ENCODE results near the gene COL18A1.

DNA sequence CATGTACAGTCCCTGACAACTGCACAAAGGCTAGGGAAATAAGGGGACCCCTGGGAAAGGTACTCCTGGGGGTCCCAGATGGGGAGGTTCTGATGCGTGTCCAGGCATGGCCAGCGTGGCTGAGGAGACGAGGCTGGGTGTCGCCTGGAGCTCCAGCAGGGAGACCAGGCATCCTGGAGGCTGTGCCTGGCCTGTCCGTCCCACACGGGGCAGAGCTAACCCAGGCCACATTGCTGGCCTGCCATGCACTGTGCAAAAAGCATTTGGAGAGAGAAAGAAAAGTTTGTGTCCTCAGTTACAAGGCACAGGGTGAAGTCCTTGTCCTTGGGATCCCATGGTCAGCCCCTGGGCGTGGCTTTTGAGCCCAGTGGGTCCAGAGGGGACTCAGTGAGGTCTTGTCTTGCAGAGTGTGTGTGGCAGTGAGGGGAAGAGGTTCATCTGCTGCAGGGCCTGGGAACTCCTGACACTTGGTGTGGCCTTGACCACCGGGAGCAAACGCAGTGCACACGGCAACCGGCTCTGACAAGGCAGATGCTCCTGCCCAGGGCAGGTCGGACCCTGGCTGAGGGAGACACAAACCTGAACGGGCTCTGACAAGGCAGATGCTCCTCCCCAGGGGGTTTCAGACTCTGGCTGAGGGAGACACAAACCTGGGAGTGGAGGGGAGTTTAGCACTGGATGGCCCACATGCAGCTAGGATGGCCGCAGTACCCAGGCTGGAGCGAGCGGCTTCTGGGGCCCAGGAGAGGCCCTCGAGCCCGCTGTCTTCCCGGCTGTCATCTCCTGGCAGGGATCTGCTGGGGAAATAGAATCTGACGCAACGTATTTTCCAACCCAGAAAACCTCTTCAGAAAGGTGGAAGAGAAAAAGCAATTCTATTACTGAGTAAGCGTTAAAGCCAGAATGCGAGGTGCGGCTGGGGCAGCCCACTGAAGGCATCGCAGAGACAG is 37.3 kb upstream of the COL18A1 start:
- TF ChIP-seq, protein P1, sequence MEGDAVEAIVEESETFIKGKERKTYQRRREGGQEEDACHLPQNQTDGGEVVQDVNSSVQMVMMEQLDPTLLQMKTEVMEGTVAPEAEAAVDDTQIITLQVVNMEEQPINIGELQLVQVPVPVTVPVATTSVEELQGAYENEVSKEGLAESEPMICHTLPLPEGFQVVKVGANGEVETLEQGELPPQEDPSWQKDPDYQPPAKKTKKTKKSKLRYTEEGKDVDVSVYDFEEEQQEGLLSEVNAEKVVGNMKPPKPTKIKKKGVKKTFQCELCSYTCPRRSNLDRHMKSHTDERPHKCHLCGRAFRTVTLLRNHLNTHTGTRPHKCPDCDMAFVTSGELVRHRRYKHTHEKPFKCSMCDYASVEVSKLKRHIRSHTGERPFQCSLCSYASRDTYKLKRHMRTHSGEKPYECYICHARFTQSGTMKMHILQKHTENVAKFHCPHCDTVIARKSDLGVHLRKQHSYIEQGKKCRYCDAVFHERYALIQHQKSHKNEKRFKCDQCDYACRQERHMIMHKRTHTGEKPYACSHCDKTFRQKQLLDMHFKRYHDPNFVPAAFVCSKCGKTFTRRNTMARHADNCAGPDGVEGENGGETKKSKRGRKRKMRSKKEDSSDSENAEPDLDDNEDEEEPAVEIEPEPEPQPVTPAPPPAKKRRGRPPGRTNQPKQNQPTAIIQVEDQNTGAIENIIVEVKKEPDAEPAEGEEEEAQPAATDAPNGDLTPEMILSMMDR (IDR thresholded peaks at IDR 0.05), result no peak
- TF ChIP-seq EP300 (IDR thresholded peaks at IDR 0.05), result no peak

Measured in sigmoid colon (tissue), 4 donors.